GM19452 (cell line): ENCODE results near the gene ZNF324B.
"Not testable (repeated sequence)": the region's sequence is repeated elsewhere in the genome, so short reads cannot be mapped to it uniquely, and the experiment has no call there.

Experiments
- ATAC-seq: cut with Tn5 transposase; IDR thresholded peaks from one replicate; pipeline ENCODE4 v1.9.1; 2021; ENCODE audit not compliant: unreplicated experiment

Gene ZNF324B

DNA sequence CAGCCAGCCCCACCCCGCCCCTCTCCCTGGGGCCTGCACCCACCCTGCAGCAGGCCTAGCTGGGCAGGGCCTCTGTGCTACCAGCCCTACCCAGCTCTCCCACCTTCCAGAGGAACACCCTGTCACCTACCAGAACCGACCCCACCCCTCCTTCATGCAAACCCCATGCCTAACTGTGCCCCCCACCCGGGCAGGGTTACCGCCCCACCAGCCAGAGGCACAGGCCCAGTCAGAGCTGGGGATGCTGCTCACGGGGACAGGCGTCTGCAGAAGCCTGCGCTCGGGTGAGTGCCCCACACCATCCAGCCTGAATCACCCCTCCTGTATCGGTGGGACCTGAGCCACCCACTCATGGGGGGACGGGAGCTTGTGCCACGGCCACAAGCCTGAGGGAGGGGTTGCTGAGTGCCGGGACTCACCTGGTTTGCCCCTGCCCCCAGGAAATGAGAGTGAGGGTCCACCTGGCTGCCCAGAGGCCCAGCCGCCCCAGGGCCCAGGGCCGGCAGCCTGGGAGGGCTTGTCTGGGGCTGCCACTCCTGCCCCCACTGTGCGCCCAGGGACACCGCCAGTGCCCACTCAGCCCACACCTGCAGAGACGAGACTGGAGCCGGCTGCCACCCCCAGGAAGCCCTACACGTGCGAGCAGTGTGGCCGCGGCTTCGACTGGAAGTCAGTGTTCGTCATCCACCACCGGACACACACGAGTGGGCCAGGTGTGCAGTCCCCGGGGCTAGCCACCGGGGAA lies 28.5 kb downstream of the ZNF324B start:
- ATAC-seq, result no peak

DNA sequence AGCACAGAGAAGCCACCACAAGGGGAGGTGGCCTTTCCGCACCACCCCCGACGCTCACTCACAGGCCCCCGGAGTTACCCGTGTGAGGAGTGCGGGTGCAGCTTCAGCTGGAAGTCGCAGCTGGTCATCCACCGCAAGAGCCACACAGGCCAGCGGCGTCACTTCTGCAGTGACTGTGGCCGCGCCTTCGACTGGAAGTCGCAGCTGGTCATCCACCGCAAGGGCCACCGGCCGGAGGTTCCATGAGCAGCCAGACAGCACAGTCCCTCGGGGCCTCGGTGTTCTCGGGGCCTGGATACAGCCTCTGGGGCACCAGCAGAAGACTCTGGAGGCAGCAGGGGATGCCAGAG lies 29.0 kb downstream of the ZNF324B start:
- ATAC-seq, result no peak

DNA sequence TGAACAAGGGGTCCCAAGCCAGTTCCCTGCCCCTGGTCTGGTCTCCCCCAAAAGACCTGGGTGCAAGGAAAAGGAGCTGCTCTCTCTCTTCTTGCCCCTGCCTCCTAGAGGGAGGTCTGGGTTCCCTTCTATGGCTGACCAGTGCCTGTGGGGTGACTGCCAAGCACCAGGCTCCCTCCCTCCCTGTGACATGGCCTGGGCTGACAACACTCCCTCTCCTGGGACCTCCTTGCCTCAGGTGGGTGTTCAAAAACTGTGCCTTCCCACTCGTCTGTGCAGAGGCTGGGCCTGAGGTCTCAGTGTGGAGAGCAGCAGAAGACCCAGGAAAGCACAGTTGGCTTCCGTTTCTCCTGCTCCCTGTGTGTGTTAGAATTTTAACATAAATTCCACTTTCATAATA lies 29.4 kb downstream of the ZNF324B start:
- ATAC-seq, result no peak

DNA sequence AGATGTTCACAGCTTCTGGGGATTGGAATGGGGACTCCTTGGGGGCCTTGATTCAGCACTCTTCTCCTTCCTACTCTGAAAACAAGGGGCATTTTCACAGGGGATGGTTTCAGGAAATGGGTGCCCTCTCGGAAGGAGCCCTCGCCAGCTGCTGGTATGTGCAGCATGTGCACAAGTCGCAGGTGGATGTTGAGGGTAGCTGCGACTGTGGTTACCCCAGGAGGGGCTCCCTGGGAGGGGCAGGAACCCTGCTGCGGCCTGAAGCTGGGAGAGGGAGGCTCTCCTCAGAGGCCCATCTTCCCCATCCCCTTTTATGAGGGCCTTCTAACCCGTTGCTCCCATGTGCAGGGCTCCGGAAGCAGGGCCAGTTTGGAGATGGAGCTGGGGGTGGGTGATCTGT lies 30.9 kb downstream of the ZNF324B start:
- no peak for ATAC-seq

DNA sequence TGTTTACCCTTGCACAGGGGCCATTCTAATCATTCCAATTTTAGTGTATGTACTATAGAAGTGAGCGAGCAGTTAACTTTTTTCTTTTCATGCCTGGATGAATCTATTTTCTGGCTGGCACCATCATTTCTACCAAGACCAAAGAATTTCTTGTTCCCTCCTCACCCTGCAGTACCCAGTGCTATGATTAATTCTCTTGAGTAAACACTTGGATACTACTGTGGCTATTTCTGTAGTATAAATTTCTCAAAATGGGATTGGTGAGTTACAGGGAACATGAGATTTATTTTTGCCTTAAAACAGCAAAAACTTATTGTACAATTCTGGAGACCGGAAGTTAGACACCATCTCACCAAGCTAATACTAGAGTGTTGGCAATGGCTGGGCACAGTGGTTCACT lies 32.4 kb downstream of the ZNF324B start:
- ATAC-seq, result no peak

DNA sequence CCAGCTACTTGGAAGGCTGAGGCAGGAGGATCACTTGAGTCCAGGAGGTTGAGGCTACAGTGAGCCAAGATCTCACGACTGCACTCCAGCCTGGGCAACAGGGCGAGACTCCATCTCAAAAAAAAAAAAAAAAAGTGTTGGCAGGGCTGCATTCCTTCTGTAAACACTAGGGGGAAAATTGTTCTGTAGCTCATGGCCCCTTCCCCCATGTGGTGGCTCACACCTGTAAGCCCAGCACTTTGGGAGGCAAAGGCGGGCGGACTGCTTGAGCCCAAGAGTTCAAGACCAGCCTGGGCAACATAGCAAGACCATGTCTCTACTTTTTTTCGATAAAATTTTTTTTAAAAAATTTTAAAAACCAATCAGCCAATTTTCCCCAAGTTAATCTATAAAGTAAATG lies 32.9 kb downstream of the ZNF324B start:
- not testable (repeated sequence) for ATAC-seq

DNA sequence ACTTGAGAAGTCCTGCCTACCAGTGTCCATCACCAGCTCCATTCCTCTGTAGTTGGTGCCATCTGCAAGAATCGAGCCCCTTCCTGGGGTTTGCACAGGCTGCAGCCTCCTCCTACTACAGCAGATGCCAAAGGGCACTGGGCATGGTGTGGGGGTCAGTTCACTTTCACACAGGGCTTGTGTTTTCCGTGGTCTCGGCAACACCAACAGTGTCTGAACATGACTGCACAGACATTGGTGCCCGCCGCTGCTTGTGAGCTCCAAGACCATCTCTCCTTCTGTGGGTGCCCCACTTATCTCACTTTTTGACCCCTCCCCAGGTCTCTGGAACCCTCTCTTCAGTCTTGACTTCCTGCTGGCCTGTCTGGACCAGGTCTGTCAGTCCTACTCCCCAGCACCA lies 40.0 kb downstream of the ZNF324B start:
- no peak for ATAC-seq

DNA sequence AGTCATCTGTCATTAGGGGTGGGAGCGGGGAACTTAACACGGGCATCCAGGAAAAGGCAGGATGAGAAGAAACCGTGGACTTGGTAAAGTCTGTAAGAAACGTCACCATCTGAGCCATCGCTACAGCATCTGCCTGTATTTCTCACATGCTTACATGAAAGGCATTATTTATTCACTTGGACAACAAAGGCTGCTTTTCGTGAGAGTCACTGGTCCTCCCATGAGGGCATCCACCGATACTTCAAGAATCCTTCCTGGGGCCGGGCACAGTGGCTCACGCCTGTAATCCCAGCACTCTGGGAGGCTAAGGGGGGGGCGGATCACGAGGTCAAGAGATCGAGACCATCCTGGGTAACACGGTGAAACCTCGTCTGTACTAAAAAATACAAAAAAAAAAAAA lies 40.8 kb downstream of the ZNF324B start:
- no peak for ATAC-seq

DNA sequence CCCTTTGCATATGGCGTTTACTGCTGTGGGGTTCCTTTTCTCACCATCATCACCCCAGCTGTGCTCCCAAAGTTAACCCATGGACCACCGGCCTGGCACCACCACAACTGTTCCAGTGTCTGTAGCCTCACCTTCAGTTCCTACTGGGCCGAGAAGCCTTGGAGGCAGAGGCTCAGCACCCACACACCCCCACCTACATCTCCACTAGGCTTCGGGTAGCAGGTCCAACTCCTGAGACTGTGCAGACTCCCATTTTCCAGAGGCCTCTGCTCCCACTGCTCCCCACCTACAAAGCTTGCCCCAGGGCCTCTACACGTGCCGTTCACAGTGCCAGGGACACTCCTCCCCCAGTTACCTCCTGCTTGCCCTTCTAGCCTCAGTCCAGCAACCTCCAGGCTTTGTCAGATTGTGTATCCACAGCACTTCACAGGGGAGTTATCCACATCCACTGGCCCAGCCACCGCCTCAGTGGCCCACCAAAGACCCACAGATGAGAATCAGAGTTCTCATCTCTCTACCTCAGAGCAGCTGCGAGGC lies 46.3 kb downstream of the ZNF324B start:
- no peak for ATAC-seq

DNA sequence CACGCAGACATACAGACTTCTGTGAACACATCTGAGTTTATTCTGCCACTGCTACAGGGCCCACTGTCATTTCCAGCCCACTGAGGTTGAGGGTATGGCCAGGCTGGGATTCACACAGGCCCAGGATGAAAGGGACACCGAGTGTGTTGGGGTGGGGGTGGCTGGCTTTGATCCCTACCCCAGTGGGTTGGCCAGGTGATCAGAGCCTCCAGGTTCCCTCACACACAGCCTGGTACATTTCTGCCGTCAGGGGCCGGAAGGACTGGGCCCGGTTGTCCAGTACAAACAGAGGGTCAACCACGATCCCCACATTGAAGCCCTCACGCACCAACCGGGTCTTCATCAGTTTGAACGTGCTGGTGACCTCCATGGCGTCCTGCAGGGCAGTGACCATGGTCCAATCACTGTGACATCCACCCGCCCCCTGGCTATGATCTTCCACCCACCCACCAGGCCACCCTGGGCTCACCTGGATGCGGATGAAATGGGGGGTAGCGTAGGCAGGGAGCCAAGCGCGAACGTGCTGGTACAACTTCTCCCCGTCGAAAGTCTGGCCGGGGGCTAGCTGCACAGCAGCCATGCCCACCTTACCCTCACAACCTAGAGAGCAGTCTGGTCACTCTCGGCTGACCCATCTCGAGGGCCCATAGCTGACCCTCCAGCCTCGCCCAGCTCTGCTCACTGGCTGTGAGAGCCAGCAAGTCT lies 47.0 kb downstream of the ZNF324B start:
- ATAC-seq, result no peak

DNA sequence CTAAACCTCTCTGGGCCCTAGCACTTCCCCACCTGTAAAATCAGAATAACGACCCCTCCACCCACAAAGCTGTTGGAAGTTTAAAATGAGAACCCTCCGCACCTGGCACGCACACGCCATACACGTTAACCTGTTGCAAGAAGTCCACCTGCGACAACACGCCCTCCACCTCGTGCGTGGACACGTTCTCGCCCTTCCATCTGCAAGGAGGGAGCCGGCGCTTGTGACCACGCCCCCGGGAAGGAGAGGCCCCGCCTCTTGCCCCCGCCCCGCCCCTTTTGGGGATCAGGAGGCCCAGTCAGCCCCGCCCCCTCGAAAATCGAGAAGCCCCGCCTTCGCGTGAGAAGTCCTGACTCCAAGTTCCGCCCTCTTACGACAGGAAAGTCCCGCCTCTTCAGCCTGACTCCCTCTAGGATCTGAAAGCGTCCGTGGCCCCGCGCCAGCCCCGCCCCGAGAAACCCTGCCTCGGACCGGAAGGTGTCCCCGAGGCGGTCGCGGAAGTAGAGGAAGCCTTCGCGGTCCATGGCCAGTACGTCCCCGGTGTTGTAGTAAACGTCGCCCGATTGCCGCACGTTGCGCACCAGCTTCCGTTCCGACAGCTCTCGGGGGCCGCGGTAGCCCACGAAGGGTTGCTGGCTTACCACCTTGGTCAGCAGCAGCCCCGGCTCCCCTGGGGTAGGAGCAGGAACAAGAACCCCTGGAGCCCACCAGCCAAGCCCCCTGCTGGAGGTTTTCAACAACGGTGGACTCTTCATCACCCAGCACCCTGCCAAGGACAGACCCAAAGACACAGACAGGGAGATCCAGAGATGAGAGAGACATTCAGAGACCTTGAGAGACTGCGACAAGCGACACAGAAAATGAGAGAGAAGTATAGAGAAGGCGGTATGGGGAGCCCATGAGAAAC lies 47.9 kb downstream of the ZNF324B start:
- peak; percentile 88 for ATAC-seq

DNA sequence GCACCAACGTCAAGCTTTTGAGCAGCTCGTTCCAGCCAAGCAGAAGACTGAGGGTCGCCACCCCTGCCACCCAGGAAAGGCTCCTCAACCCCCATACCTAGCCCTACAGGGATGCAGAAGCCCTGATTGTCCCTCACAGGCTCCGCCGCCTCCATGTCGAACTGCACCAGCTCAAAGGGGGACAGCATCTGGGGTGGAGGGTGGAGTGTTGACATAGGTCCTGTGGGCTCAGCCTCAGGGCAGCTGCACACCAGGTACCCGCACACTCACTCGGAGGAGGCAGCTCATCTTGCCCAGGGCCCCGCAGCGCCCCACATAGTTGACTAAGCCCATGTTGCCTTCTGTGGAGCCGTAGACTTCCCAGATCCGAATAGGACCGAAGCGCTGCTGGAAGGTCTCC lies 48.8 kb downstream of the ZNF324B start:
- ATAC-seq, result no peak
